ENCODE measurements around the gene NCAPH2.
A peak's percentile ranks its signal among the peaks of the same experiment; 100 is the strongest.

Gene NCAPH2

GRCh38 chr22:50507991-50508884 lies at the start of gene NCAPH2:
Gene NCAPH2 (plus strand): TSS chr22:50508224. CDS start chr22:50508338, 114 bp downstream.
- peak; percentile 98 for DNase-seq

GRCh38 chr22:50459016-50459415 lies 49.0 kb upstream of the NCAPH2 start:
- DNase-seq = no peak

- peak; percentile 20 for DNase-seq
These were observed 48.4 kb upstream of the NCAPH2 start for GRCh38 chr22:50459496-50460140.

- DNase-seq = no peak
These were observed 47.1 kb upstream of the NCAPH2 start for GRCh38 chr22:50460938-50461337.

GRCh38 chr22:50461536-50461935 lies 46.5 kb upstream of the NCAPH2 start:
- DNase-seq = no peak

- no peak for DNase-seq
These were observed 46.0 kb upstream of the NCAPH2 start for GRCh38 chr22:50461979-50462540.

- no peak for DNase-seq
These were observed 44.7 kb upstream of the NCAPH2 start for GRCh38 chr22:50463188-50463900.

- no peak for DNase-seq
These were observed 43.6 kb upstream of the NCAPH2 start for GRCh38 chr22:50464451-50464850.

- DNase-seq = no peak
These were observed 42.7 kb upstream of the NCAPH2 start for GRCh38 chr22:50465066-50465930.

- no peak for DNase-seq
These were observed 40.7 kb upstream of the NCAPH2 start for GRCh38 chr22:50467341-50467740.

- no peak for DNase-seq
These were observed 40.1 kb upstream of the NCAPH2 start for GRCh38 chr22:50467773-50468440.

GRCh38 chr22:50468626-50469025 lies 39.4 kb upstream of the NCAPH2 start:
- no peak for DNase-seq

- DNase-seq = peak; percentile 90
These were observed 38.4 kb upstream of the NCAPH2 start for GRCh38 chr22:50469377-50470305.

GRCh38 chr22:50470491-50470890 lies 37.5 kb upstream of the NCAPH2 start:
- DNase-seq = no peak

GRCh38 chr22:50471197-50471847 lies 36.7 kb upstream of the NCAPH2 start:
- DNase-seq = no peak

- no peak for DNase-seq
These were observed 36.1 kb upstream of the NCAPH2 start for GRCh38 chr22:50471962-50472361.

GRCh38 chr22:50473088-50473487 lies 34.9 kb upstream of the NCAPH2 start:
- peak; percentile 66 for DNase-seq

GRCh38 chr22:50473855-50474671 lies 34.0 kb upstream of the NCAPH2 start:
- peak; percentile 47 for DNase-seq

All from hematopoietic multipotent progenitor cell treated with erythropoietin and hydrocortisone succinate and interleukin-3 and kit ligand, for 6 days (in vitro differentiated cells).